GM23248 (cell line): ENCODE results near the gene MRPL39. TPM values are rescaled to one million over a fixed set of nuclear protein-coding genes. Genes with fewer than 3 reads are reported as not detected.

ENCODE experiments used
- DNase-seq: peaks from one replicate; pipeline ENCODE4 v3.0.0-alpha.2; 2015
- H2AFZ ChIP-seq: fragments of 200-600 bp; sonication (generic); 2 replicates; pipeline ENCODE4 v1.6.1; 2016; ENCODE audit warnings: antibody characterized with exemption
- H3F3A ChIP-seq: fragments of 200-600 bp; sonication (generic); 2 replicates; pipeline ENCODE4 v1.6.1; 2016; ENCODE audit warnings: mild to moderate bottlenecking, antibody characterized with exemption, mixed run types; ENCODE audit not compliant: insufficient read depth
- H3K27ac ChIP-seq: fragments of 200-600 bp; sonication (generic); 2 replicates; pipeline ENCODE4 v1.5.1; 2016; ENCODE audit warnings: mild to moderate bottlenecking
- H3K27me3 ChIP-seq: fragments of 200-600 bp; sonication (generic); replicated peaks from 2 replicates; pipeline ENCODE4 v1.6.1; 2016; ENCODE audit warnings: mild to moderate bottlenecking; ENCODE audit not compliant: insufficient read depth
- H3K36me3 ChIP-seq: fragments of 200-600 bp; sonication (generic); 2 replicates; pipeline ENCODE4 v1.6.1; 2016; ENCODE audit warnings: low read depth, mild to moderate bottlenecking
- H3K4me1 ChIP-seq: fragments of 200-600 bp; sonication (generic); 2 replicates; pipeline ENCODE4 v1.6.1; 2016; ENCODE audit warnings: mild to moderate bottlenecking; ENCODE audit not compliant: insufficient read depth
- H3K4me2 ChIP-seq: fragments of 200-600 bp; sonication (generic); one replicate; pipeline ENCODE4 v1.6.1; 2016; ENCODE audit warnings: mild to moderate bottlenecking; ENCODE audit not compliant: unreplicated experiment
- H3K4me3 ChIP-seq: fragments of 200-600 bp; sonication (generic); 2 replicates; pipeline ENCODE4 v1.5.1; 2016; ENCODE audit warnings: mild to moderate bottlenecking
- H3K79me2 ChIP-seq: fragments of 200-600 bp; sonication (generic); 2 replicates; pipeline ENCODE4 v1.6.1; 2016; ENCODE audit warnings: mild to moderate bottlenecking; ENCODE audit not compliant: insufficient read depth
- H3K9ac ChIP-seq: fragments of 200-600 bp; sonication (generic); 2 replicates; pipeline ENCODE4 v1.6.1; 2016; ENCODE audit warnings: mild to moderate bottlenecking
- H3K9me2 ChIP-seq: fragments of 200-600 bp; sonication (generic); 2 replicates; pipeline ENCODE4 v1.6.1; 2016; ENCODE audit warnings: mixed run types, mild to moderate bottlenecking, moderate library complexity; ENCODE audit not compliant: insufficient read depth
- H3K9me3 ChIP-seq: fragments of 200-600 bp; sonication (generic); one replicate; pipeline ENCODE4 v1.6.1; 2017; ENCODE audit warnings: low read depth
- H4K20me1 ChIP-seq: fragments of 200-600 bp; sonication (generic); 2 replicates; pipeline ENCODE4 v1.6.0; 2016; ENCODE audit not compliant: insufficient read depth
- EZH2 ChIP-seq: fragments of 200-600 bp; sonication (generic); IDR thresholded peaks from 2 replicates; pipeline ENCODE4 v1.6.1; 2018; ENCODE audit warnings: antibody characterized with exemption, mild to moderate bottlenecking; ENCODE audit not compliant: insufficient read depth, poor library complexity, severe bottlenecking
- EZH2phosphoT487 ChIP-seq: fragments of 200-600 bp; sonication (generic); IDR thresholded peaks from 2 replicates; pipeline ENCODE4 v1.6.1; 2018; ENCODE audit warnings: antibody characterized with exemption, moderate library complexity, mild to moderate bottlenecking, low read depth; ENCODE audit not compliant: insufficient read depth
- WGBS, 2 experiments: methylation state at CpG; one replicate each; pipeline ENCODE4 v1.1.6; 2015 to 2017; ENCODE audit warnings: low lambda C conversion rate in 2 of 2, low coverage in 1 of 2; ENCODE audit errors: missing lambda C conversion rate in 2 of 2; 5-methylcytosine and 5-hydroxymethylcytosine counted together
- in situ Hi-C: fragments of 300-500 bp; cut with MboI; formaldehyde crosslinking; loops from 2 replicates; pipeline ENCODE4 v1.15.0; 2020
- polyA plus RNA-seq: library from polyadenylated mRNA; unstranded; fragments of >200 nt; fragmentation: Nextera tagmentation; extraction: Ambion mirVana; gene quantifications from 2 replicates; pipeline ENCODE4 v1.2.1, GENCODE V29; 2016
- total RNA-seq: library from RNA; depleted of rRNA; stranded (reverse); fragments of >200 nt; shearing (Covaris generic); gene quantifications from 2 replicates; pipeline ENCODE4 v1.2.3, GENCODE V29; 2014

Gene MRPL39
- total and polyA plus RNA-seq, 2 experiments from 2014 or later: 24.4 to 50.5 TPM

GRCh38 chr21:25551569-25551968, 55.7 kb downstream of the MRPL39 start:
- no peak overlapping the region for H3K9ac ChIP-seq
- no peaks in the 10 kb centered on the region for H3K9me3 ChIP-seq
- H3K36me3 ChIP-seq: no peaks in the 10 kb centered on the region
- 76 to 91% methylated on average over 1 of the region's 1 CpG for WGBS, 2 experiments
- DNase-seq: no peak
- H2AFZ ChIP-seq: no peak overlapping the region
- H3K79me2 ChIP-seq: no peaks in the 10 kb centered on the region
- H3K4me3 ChIP-seq: no peak overlapping the region
- no peaks in the 10 kb centered on the region for H4K20me1 ChIP-seq
- H3K4me1 ChIP-seq: no peaks in the 10 kb centered on the region
- H3K27me3 ChIP-seq: no peaks in the 10 kb centered on the region
- no peak overlapping the region for H3K4me2 ChIP-seq
- H3F3A ChIP-seq: no peaks in the 10 kb centered on the region
- no peak overlapping the region for H3K27ac ChIP-seq
- TF ChIP-seq EZH2: no peak
- TF ChIP-seq EZH2phosphoT487: no peak
- in situ Hi-C loops: no loop called here
- peaks cover 4% of the 10 kb centered on the region; the same call in 1 of the 2 replicates for H3K9me2 ChIP-seq

DNA sequence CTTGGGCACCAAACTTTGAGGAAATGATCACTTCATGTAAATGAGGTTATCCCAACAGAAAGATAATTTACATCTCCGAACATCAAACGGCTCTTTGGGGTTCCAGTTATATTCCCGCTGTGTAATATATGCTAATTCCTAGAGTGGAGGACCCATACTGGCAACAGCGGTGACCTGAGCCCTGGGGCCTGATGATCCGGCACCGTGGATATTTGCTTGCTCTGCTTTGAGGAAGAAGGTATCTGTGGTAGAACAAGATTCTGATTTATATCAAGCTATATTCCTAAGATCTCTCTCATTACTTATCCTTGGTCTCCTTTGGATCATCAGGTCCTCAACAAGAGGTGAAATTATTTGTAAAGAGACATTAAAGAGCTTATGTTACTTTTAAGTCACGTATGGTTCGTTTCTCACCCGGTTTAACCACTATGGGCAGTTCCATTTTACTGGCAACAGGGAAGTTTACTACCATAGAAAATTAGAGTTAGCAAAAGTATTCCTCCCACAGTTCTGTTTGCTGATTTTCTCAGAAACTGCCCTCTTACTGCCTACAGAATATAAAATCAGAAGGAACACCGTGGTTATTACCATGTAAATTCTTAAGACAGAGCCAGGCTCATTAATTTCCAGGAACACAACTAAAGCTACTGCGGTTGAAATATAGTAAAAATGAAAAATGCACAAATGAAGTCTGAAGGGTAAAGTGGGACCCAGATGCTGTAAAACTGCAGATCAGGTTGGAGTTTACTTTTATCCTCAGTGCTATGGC, 56.7 kb downstream of the MRPL39 start:
- in situ Hi-C loops: no loop called here
- H3K9me2 ChIP-seq: peaks cover 4% of the 10 kb centered on the region; the same call in 1 of the 2 replicates
- H3K4me3 ChIP-seq: no peak overlapping the region
- no peak overlapping the region for H3K9ac ChIP-seq
- H3K36me3 ChIP-seq: no peaks in the 10 kb centered on the region
- no peaks in the 10 kb centered on the region for H3K4me1 ChIP-seq
- H3K27me3 ChIP-seq: no peaks in the 10 kb centered on the region
- WGBS, 2 experiments: 72% methylated on average over 11 of the region's 11 CpGs
- TF ChIP-seq EZH2: no peak
- no peak for TF ChIP-seq EZH2phosphoT487
- no peaks in the 10 kb centered on the region for H4K20me1 ChIP-seq
- H3K79me2 ChIP-seq: no peaks in the 10 kb centered on the region
- no peak for DNase-seq
- no peak overlapping the region for H3K27ac ChIP-seq
- H3K9me3 ChIP-seq: no peaks in the 10 kb centered on the region
- H2AFZ ChIP-seq: no peak overlapping the region
- H3F3A ChIP-seq: no peaks in the 10 kb centered on the region
- no peak overlapping the region for H3K4me2 ChIP-seq

- no peaks in the 10 kb centered on the region for H3K79me2 ChIP-seq
- WGBS, 2 experiments: 44 to 52% methylated on average over 2 of the region's 2 CpGs
- H3F3A ChIP-seq: no peaks in the 10 kb centered on the region
- TF ChIP-seq EZH2phosphoT487: no peak
- H3K4me1 ChIP-seq: no peaks in the 10 kb centered on the region
- no peaks in the 10 kb centered on the region for H4K20me1 ChIP-seq
- H3K36me3 ChIP-seq: no peaks in the 10 kb centered on the region
- H3K4me2 ChIP-seq: no peak overlapping the region
- DNase-seq: no peak
- H2AFZ ChIP-seq: no peak overlapping the region
- no peak overlapping the region for H3K27ac ChIP-seq
- in situ Hi-C loops: no loop called here
- H3K9ac ChIP-seq: no peak overlapping the region
- H3K27me3 ChIP-seq: no peaks in the 10 kb centered on the region
- no peaks in the 10 kb centered on the region for H3K9me3 ChIP-seq
- no peak overlapping the region for H3K4me3 ChIP-seq
- no peaks in the 10 kb centered on the region for H3K9me2 ChIP-seq
Observed at GRCh38 chr21:25541042-25541441, 66.2 kb downstream of the MRPL39 start.

DNA sequence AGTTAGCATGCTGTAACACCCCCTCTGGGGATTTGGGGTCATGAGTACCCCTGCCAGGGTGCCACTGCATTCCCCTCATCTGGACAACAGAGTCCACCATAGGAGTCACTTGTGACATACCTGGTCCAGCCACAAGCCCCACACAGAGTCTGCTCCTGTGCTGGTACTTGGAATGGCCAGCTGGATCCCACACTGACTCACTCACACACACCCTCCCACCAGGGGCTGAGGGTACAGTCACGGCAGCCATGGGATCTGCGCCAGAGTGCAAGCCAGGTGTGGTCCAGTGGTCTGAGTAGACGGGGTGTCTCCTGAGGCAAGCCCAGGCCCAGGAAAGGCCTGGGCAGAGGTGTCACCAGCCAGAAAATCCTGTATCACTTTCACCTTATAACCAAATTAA, 67.7 kb downstream of the MRPL39 start:
- no peak for DNase-seq
- TF ChIP-seq EZH2phosphoT487: no peak
- TF ChIP-seq EZH2: no peak
- Histone ChIP-seq H3K9ac (no peak overlapping the region), H3K27ac (no peak overlapping the region), H3K4me2 (no peak overlapping the region), H3K9me2 (no peaks in the 10 kb centered on the region), H3K9me3 (no peaks in the 10 kb centered on the region), H3K4me3 (no peak overlapping the region), H2AFZ (no peak overlapping the region), H4K20me1 (no peaks in the 10 kb centered on the region), H3K27me3 (no peaks in the 10 kb centered on the region), H3K79me2 (no peaks in the 10 kb centered on the region), H3K36me3 (no peaks in the 10 kb centered on the region), H3K4me1 (no peaks in the 10 kb centered on the region), H3F3A (no peaks in the 10 kb centered on the region)
- in situ Hi-C loops: no loop called here
- WGBS, 2 experiments: 66 to 67% methylated on average over 3 of the region's 3 CpGs

DNA sequence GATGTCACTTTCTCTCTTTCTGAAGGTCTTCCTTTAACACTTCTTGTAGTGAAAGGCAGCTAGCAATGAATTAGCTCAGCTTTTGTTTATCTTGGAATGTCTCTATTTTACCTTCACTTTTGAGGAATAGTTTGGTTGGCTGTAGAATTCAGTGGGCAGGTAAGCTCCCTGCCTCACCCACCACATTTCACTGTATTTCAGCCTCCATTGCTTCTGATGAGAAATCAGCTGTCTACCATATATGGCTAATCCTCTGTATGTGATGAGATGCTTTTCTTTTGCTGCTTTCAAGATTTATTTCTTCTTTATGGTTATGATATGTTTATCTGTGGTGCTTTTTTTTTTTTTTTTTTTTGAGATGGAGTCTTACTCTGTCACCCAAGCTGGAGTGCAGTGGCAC, 70.1 kb downstream of the MRPL39 start:
- no peak overlapping the region for H3K4me2 ChIP-seq
- in situ Hi-C loops: no loop called here
- H3K79me2 ChIP-seq: no peaks in the 10 kb centered on the region
- no peaks in the 10 kb centered on the region for H3F3A ChIP-seq
- H4K20me1 ChIP-seq: no peaks in the 10 kb centered on the region
- H3K9ac ChIP-seq: no peak overlapping the region
- DNase-seq: no peak
- H3K9me2 ChIP-seq: no peaks in the 10 kb centered on the region
- no peak overlapping the region for H3K27ac ChIP-seq
- no peak overlapping the region for H3K4me3 ChIP-seq
- no peaks in the 10 kb centered on the region for H3K4me1 ChIP-seq
- H3K9me3 ChIP-seq: no peaks in the 10 kb centered on the region
- no peak for TF ChIP-seq EZH2
- no peak for TF ChIP-seq EZH2phosphoT487
- H3K27me3 ChIP-seq: no peaks in the 10 kb centered on the region
- H2AFZ ChIP-seq: no peak overlapping the region
- H3K36me3 ChIP-seq: no peaks in the 10 kb centered on the region
